GM18502 (cell line): ENCODE measurements around the gene ING3.
"Not testable (repeated sequence)": the region's sequence is repeated elsewhere in the genome, so short reads cannot be mapped to it uniquely, and the experiment has no call there.

Experiments
- ATAC-seq: cut with Tn5 transposase; IDR thresholded peaks from one replicate; pipeline ENCODE4 v1.9.1; 2021; ENCODE audit warnings: mild to moderate bottlenecking; ENCODE audit not compliant: unreplicated experiment, poor library complexity

ING3 gene

DNA sequence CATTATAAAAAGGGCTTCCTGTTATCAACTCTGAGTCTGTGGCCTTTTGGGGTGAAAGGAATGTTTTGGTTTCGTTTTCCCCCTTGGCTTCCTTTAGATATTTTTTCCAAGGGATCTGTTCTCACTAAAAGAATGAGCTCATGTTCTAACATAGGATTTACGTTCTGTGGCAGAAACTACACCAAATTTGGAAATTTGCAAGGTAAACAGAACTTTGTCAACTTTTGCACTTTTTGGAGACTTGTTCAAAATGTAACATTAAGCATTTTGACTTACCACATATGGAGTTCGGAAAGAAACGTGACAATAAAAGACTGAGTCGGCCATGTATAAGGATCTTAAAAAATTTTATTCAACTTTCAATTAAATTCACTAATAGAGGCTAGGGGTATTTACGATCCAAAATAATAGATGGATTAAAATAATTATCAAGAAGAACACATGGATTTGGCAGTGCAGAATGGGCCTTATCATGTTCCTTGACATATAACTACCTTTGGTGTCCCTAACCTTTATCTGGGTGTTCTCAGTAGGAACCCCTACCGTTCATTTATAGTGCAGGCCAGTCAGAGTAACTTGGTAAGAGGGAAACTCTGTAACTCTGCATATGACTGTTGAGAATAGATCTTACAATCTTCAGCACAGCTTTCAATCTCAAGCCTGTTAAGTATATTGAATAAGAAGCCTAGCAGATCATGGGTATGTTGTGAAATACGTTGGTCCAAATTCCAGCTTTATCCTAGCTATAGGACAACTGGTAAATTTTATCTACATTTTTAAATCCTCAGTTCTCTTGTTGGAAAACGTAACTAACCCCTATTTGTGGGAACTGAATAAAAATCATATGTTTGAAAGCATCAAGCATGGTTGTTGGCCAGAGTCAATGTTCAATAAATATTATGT, 49.8 kb downstream of the ING3 start:
- no peak for ATAC-seq

DNA sequence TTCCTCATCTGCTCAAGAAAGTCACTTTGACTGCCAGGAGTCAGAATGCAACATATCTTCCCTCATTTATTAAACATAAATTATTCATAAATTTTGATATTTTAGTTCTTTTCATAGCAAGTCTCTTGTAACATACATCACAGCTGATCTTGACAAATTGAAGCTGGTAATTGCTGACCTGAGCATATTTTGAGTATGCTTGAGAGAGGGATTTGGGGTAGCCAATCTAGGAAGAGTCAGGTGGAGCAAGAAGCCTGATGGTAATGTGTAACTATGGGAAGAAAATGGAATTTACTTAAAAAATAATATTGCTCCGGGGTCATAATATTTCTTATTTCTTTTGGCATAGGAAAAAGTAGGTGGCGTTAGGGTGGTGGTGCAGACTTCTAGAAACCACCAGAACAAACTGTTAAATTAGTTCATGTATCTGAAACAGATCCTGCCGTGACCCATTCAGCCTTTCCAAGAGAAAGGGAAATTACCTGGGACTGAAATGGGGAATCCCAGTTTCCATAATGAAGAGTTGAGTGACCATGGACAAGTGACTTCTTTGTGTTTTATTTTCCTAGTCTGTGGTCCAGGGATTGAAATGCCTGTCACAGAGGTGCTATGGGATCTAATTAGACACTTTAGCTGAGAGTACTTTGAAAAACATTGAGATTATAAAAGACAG, 50.8 kb downstream of the ING3 start:
- ATAC-seq, result no peak

DNA sequence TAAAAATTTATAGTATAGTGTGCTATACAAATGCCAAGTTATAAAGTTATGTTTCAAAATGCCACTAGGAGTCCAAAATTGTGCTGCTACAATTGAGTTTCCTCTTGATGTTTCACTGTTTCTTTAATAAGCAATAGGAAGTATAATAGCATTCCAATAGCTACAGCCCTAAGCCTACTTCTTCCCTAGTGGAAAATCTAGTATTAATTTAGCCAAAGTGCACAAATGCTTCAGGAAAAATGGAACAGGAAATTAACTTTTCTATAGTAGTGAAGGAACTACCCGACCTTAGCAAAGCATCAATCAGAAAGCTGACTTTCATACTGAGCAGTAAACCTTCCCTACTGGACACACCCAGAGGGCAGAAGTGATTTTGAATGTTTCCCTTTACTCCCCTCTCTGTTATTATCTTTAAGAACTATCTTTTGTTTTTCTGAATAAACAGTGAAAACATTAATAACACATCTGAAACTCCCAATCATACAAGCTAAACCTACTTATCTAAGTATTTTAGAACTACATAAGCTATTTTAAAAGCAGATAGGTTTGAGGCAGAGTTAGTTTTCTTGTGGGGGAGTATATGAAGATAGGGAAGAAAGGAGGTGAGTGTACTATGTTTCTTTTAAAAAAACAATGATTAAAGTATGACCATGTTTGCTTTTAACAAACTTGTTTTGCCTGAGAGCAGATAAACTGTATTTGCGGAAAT, 51.6 kb downstream of the ING3 start:
- ATAC-seq, result no peak

DNA sequence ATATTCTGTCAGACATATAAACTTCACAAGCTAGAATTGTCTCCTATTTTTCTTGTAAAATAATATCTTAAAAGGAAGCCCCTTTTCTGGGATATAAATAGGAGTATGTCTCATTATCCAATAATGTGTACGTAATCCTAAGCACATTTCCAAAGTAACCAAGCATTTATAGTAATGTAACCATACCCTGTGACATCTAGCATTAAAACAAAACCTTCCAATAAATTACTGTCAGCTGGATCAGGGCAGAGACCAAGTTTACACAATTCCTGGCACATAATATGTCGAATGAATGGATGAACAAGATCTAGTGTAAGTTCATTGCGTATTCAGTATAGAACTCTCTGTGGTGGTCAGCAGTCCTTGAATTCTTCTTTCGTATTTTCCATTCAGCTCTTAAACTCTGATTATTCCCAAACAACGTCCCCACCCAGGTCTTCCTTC, 52.2 kb downstream of the ING3 start:
- ATAC-seq, result no peak

DNA sequence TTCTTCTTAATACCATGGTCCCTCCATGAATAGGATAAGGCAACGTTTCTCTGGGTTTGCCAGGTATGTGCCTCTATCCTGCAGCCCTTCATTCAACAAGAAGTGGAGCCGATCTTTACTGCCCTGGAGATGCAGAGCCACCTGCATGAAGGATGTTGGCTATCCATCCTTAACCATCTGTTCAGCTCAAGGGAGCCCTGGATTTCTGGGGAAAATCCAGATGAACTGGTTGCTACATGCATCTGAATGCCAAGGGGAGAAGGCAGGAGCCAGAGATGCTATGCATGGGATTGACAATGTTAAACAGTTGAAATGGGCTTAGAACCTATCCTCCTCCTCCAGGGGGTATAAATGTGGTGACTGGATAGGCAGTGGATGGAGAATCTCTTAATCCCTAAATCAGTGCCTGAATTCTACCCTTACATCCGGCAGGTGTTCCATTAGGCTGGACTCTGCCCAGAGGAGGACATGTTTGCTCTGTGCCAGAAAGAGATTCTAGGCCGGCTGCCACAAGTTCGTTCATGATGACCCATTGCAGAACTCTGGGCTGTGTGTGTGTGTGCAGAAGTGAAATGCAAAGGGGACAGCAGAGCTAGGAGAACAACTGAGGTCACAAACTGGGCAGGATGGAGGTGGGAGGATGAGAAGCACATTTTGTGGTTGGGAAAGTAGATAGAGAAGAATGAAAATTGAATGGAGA, 53.6 kb downstream of the ING3 start:
- no peak for ATAC-seq

DNA sequence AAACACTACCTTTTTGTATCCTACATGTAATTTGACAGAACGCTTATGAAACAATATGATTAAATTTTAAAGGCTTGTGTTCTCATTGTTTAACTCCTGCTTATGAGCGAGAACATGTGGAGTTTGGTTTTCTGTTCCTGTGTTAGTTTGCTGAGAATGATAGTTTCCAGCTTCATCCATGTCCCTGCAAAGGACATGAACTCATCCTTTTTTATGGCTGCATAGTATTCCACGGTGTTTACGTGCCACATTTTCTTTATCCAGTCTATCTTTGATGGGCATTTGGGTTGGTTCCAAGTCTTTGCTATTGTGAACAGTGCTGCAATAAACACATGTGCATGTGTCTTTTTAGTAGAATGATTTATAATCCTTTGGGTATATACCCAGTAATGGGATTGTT, 54.5 kb downstream of the ING3 start:
- not testable (repeated sequence) for ATAC-seq

DNA sequence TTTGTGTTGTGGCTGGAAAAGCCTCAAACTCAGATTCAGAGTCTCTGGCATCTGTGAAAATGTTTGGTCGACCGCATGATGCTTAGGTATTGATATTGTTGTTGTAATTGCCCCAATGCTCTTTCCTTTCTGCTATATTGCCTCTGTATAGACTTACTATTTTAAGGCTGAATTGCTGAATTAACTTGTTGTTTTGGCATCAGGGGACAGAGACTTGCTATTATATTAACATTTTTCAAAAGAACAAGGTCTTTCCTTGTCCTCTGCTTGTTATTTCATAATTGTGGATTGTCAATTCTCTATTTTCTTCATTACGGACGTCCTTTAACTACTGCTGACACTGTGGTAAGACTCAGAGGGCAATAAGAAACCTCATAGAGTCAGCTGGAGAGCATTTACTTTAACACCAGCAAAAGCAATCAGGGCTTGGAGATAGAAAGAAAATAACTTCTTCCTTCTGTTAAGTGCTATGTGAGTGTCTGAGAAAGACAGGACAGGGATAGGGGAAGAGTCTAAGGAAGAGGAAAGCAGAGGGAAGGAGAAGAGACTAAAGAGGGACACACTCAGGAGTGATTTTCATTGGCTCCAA, 55.5 kb downstream of the ING3 start:
- no peak for ATAC-seq

DNA sequence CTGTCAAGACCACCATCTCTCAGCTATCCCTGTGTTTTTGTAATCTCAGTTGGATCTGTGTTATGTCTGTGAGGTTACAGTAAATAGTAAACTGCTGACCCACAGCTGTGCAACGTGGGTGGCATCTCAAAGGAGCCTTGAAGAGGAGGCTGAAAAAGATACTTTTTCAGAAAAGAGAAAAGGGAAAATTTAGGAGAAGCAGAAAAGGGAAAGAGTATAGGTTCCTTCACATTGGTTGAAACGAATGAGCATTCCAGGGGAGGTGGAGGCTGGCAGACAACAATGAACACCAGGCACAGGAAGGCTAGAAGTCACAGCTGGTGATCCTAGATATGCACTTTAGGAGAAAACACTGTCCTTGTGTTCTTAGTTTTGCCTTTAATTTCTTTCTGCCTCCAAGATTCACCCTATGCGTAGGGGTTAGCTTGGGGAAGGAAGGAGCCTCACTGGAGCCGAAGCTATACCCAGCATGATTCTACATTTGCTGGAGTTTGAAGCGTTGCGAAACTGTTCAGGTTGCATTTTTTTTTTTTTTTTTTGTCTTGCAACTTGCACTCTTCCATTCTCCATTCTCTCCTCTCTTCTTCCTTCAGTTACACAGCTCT, 56.2 kb downstream of the ING3 start:
- ATAC-seq, result no peak

DNA sequence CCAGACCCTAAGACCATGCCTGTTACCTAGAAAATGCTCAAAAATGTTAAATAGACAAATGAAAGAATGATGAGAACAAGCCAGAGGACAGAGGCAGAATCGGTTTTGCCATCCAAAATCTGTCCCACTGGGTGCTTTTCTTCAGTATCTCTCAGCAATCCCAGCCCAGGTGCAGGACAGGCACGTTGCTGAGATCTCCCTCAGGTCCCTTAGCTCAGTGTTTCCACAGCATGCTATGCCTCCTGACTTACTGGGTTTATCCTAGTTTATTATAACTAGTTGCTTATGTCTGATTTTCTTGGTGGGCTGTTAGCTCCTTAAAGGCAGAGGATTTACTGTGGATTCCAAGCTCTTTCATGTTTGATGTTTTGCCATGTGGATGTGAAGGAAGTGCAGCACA, 58.2 kb downstream of the ING3 start:
- no peak for ATAC-seq

DNA sequence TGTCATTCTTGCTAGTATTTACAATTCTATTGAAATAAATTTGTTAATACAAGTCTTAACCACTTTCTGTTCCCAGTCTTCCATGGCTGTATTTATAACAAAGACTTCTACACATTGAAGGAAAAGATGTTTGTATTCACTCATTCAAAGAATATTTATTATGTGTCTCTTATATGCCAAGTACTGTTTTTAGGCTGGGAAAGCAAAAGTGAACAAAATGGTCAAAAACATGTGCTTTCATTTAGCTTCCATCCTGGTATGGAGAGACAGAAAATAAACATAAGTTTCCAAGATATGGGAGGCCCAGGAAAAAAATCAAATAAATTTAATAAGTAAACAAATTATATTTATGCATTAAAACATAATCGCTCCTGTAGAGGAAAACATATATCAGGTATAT, 60.8 kb downstream of the ING3 start:
- ATAC-seq, result no peak

DNA sequence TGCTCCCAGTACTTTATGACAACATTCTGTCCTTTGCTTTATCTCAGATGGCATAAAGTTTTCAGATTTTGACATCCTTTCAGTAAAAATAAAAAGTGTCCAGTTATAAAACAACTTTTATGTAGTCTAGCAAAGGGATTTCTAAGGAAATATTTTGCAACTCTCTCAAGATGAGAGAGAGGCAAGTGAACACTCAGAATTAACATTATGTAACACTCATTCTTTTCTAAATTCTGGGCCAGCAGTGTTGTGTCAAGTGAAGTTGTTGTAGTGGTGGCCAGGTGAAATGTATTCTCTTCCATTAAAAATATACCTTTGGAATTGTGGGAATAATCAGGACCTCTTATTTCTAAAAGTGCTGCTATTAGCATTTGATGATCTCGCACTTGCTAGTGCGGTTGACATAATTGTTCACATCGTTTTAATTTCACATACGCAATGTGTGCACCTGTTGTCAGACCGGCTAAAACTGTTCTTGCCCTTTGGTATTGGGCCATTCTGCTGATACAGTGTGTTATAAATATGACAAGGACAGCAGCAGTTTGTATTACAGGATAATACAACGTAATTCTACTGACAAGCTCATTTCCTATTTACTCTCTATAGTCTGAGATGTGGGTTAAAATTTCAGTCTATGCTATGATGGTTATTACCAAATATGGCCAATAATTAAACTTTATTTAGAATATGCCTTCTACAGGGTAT, 61.7 kb downstream of the ING3 start:
- ATAC-seq, result no peak

DNA sequence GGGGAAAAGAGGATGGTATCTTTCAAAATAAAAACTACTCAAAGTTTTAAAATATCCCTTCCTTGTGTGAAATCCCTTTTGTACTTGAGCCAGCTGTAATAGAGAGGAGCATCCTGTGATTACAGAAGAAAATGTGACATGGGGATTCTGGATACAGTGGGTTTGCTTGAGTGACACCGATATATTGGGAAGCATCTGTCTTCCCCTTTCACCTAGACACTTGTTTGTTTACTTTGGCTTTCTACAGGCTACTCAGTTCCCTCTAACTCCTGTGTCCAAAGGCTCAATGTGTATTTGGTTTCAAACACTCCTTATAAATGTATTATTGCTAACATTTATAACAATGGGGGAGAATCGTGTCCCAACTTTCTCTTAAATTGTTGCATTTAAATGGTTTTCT, 62.3 kb downstream of the ING3 start:
- ATAC-seq, result no peak

DNA sequence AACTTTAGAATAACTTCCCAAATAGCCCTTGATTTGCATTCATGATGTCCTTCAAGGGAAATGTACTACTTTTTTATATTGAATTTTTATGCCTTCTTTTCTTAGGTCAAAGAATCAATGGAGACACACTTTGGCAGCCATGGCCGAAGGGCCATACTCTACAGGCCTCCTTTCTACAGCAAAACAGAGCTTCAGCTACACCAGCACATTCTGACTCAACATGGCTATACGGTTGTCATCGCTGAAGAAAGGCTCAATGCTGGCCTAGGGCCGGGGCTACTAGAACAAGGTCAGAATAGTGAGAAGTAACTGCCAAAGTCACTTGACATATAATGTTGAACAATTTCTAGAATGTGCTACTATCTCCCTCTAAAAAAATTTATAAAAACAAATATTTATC, 65.0 kb downstream of the ING3 start:
- ATAC-seq, result no peak

DNA sequence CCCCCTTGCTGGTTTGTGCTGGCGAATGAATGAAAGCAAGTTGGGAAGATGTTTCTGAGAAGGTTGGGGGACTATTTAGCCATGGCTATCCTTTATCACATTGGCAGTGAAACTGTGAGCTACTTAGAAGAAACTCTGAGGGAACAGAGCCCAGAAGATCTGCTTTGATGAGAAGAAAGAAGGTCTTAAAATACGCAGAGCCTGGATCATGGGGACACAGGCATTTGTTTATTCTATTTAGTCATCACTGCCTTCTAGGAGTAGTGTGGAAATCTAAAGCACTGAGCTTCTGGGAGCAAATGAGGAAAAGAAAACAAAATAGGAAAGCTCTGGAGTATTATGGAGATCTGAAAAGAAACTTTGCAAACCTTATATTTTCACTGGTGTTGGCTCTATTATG, 66.4 kb downstream of the ING3 start:
- ATAC-seq, result no peak

DNA sequence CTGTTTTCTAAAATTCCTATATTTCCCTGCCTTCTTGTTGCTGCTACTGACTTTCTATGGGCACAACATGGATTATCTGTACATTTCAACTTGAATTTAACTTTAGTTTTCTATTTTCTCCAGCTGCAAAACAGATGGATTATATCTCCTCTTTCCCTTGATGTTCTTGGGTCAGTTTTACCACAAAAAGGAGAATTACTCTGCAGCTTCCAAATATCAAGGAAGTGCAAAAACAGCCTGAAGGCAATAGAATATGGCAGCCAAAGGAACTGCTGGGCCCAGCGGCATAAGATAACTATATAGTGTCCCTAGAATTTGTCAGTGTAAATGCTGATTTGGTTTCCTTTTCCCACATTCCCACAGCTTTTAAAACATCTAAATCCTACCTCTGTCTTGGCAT, 67.0 kb downstream of the ING3 start:
- ATAC-seq, result no peak

DNA sequence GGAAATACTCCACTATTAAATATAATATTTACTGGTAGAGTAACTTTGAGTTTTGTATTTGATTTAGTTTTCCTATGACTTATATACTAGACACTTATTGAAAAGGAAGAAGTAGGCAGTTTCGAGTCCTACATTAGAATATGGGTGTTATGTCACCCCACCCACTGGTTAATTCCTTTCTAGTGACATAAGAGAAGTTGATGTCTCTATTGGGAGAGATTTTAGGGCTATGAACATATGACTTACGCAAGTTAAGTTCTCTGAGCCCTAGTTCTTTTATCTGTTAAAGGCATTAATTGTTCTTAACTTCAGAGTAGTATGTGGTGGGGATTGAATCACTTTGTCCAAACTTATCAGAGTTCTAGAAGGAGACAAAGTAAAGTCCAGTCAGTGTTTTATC, 68.4 kb downstream of the ING3 start:
- ATAC-seq, result no peak

DNA sequence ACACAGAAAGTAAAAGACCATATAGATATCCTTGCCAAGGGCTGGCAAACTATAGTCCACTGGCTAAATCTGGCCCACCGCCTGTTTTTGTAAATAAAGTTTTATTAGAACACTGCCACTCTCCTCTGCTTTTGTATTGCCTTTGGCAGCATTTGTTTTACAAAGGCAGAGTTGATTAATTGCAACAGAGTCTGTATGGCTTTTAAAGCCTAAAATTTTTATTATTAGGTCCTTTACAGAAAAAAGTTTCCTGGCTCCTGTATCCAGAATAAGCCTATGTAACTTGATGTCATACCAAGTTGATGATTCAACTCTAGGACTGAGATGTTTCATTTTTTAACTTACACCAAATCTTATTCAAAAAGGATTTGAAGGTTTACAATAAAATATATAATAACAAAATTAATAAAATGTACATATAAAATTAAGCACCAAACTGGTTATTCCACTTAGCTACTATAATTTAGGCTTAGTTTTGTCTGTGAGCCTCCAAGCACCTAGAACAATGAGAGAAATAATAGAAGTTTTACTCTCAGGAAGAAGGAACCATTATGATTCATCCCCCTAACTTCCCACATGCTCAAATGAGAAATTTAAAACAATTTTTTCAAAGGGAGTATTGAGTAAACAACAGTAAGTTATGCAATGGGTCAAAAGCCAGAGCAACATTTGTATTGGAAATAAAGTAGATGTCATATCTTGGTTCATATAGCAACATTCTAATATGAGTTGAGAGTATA, 69.8 kb downstream of the ING3 start:
- ATAC-seq, result no peak
